Measurements from ENCODE around the gene ADGRG6. TPM values are rescaled to one million over a fixed set of nuclear protein-coding genes. Genes with fewer than 3 reads are reported as not detected.

The ADGRG6 gene
- total and polyA plus RNA-seq, 10 donors, result 0.24 to 29.0 (median 15.4) TPM

- H3K9me3 ChIP-seq, result no peaks in the 10 kb centered on the region
- TF ChIP-seq POLR2AphosphoS5 (IDR thresholded peaks at IDR 0.05), result no peak
- TF ChIP-seq CTCF (IDR thresholded peaks at IDR 0.05 in 8 of 11, conservative IDR thresholded peaks at IDR 0.05 in 3 of 11), result no peak
- TF ChIP-seq POLR2A (IDR thresholded peaks at IDR 0.05), result no peak
- no peaks in the 10 kb centered on the region for H3K36me3 ChIP-seq
- WGBS, 5 donors, result 90 to 96% (median 94%) methylated on average over 6 of the region's 6 CpGs
- no peaks in the 10 kb centered on the region for H3K27me3 ChIP-seq (replicated peaks in 1 of 7)
- H3K4me3 ChIP-seq, result no peak overlapping the region
- intact Hi-C loops (cut with DNase I; ENCODE audit: low total_unique reads), result no loop called here
- H3K4me1 ChIP-seq, result no peaks in the 10 kb centered on the region
- no peak overlapping the region for H3K27ac ChIP-seq
- DNase-seq, result no peak
Observed at GRCh38 chr6:142323377-142323776, 21.6 kb downstream of the ADGRG6 start.

- Histone ChIP-seq H3K4me3 (no peak overlapping the region), H3K27me3 (replicated peaks in 1 of 7) (no peaks in the 10 kb centered on the region), H3K9me3 (no peaks in the 10 kb centered on the region), H3K27ac (no peak overlapping the region), H3K36me3 (no peaks in the 10 kb centered on the region), H3K4me1 (no peaks in the 10 kb centered on the region)
- no peak for DNase-seq
- intact Hi-C loops (cut with DNase I; ENCODE audit: low total_unique reads), result no loop called here
- 84 to 89% (median 85%) methylated on average over 1 of the region's 1 CpG for WGBS, 5 donors
- TF ChIP-seq CTCF (IDR thresholded peaks at IDR 0.05 in 8 of 11, conservative IDR thresholded peaks at IDR 0.05 in 3 of 11) (no peak), POLR2A (IDR thresholded peaks at IDR 0.05) (no peak), POLR2AphosphoS5 (IDR thresholded peaks at IDR 0.05) (no peak)
Observed at GRCh38 chr6:142324111-142324510, 22.3 kb downstream of the ADGRG6 start.

- Histone ChIP-seq H3K27me3 (replicated peaks in 1 of 7) (no peaks in the 10 kb centered on the region), H3K27ac (no peak overlapping the region), H3K9me3 (no peaks in the 10 kb centered on the region), H3K36me3 (no peaks in the 10 kb centered on the region), H3K4me1 (no peaks in the 10 kb centered on the region), H3K4me3 (no peak overlapping the region)
- no peak for DNase-seq
- TF ChIP-seq CTCF (IDR thresholded peaks at IDR 0.05 in 8 of 11, conservative IDR thresholded peaks at IDR 0.05 in 3 of 11), result no peak
- no peak for TF ChIP-seq POLR2A (IDR thresholded peaks at IDR 0.05)
- no peak for TF ChIP-seq POLR2AphosphoS5 (IDR thresholded peaks at IDR 0.05)
- WGBS, 5 donors, result 77 to 90% (median 88%) methylated on average over 3 of the region's 3 CpGs
- intact Hi-C loops (cut with DNase I; ENCODE audit: low total_unique reads), result no loop called here
Observed at GRCh38 chr6:142325111-142325510, 23.3 kb downstream of the ADGRG6 start.

GRCh38 chr6:142326540-142326939 lies 24.7 kb downstream of the ADGRG6 start:
- intact Hi-C loops (cut with DNase I; ENCODE audit: low total_unique reads), result no loop called here
- TF ChIP-seq POLR2AphosphoS5 (IDR thresholded peaks at IDR 0.05) (no peak), CTCF (IDR thresholded peaks at IDR 0.05 in 8 of 11, conservative IDR thresholded peaks at IDR 0.05 in 3 of 11) (no peak), POLR2A (IDR thresholded peaks at IDR 0.05) (no peak)
- H3K9me3 ChIP-seq, result no peaks in the 10 kb centered on the region
- WGBS, 5 donors, result 76 to 80% (median 79%) methylated on average over 1 of the region's 1 CpG
- H3K4me1 ChIP-seq, result no peaks in the 10 kb centered on the region
- no peaks in the 10 kb centered on the region for H3K27me3 ChIP-seq (replicated peaks in 1 of 7)
- H3K36me3 ChIP-seq, result no peaks in the 10 kb centered on the region
- no peak for DNase-seq
- H3K4me3 ChIP-seq, result no peak overlapping the region
- no peak overlapping the region for H3K27ac ChIP-seq
